Upper lobe of right lung (tissue), 1 donor: Measurements from ENCODE around the gene NCK2. TPM values are rescaled to one million over a fixed set of nuclear protein-coding genes. Genes with fewer than 3 reads are reported as not detected.

Source experiments
- ATAC-seq: fragments of 200-7000 bp; cut with Tn5 transposase; one replicate; pipeline ENCODE4 v1.9.1; 2020; ENCODE audit warnings: mild to moderate bottlenecking, moderate library complexity
- DNase-seq: peaks from one replicate; pipeline ENCODE4 v3.0.0-alpha.2; 2020
- H3K27ac ChIP-seq: fragments of 200-600 bp; one replicate; pipeline ENCODE4 v1.8.0; 2022
- H3K27me3 ChIP-seq: fragments of 200-600 bp; one replicate; pipeline ENCODE4 v1.8.0; 2022; ENCODE audit warnings: mild to moderate bottlenecking
- H3K36me3 ChIP-seq: fragments of 200-600 bp; one replicate; pipeline ENCODE4 v1.8.0; 2022
- H3K4me1 ChIP-seq: fragments of 200-600 bp; one replicate; pipeline ENCODE4 v1.8.0; 2022
- H3K4me3 ChIP-seq: fragments of 200-600 bp; one replicate; pipeline ENCODE4 v1.8.0; 2022; ENCODE audit warnings: mild to moderate bottlenecking
- H3K9me3 ChIP-seq: fragments of 200-600 bp; one replicate; pipeline ENCODE4 v1.8.0; 2022
- intact Hi-C: fragments of 100-400 bp; cut with DNase I; formaldehyde crosslinking; loops from one replicate; pipeline ENCODE4 v1.11.0; 2022
- total RNA-seq: library from RNA; stranded (reverse); fragmentation: NEBNext Ultra II Directional; extraction: Animal tissue kit (Norgen Biotek cat#: 25700); gene quantifications from one replicate; pipeline ENCODE4 v1.2.1, GENCODE V29; 2021
- TF ChIP-seq, protein P1 (sequence below): fragments of 200-600 bp; IDR thresholded peaks from one replicate; pipeline ENCODE4 v1.8.0; 2022; ENCODE audit warnings: antibody characterized with exemption
- donor health status: DM: no; HTN: yes; CAD: no; lungs with severe emphysema.

Gene NCK2
- total RNA-seq, 1 donor from 2014 or later, result 49.7 TPM

- no peaks in the 10 kb centered on the region for H3K27me3 ChIP-seq
- intact Hi-C loops, result no loop called here
- no peaks in the 10 kb centered on the region for H3K36me3 ChIP-seq
- DNase-seq (no peak), ATAC-seq (no peak)
- no peak overlapping the region for H3K4me3 ChIP-seq
- no peaks in the 10 kb centered on the region for H3K9me3 ChIP-seq
- peaks cover 27% of the 10 kb centered on the region for H3K4me1 ChIP-seq
- H3K27ac ChIP-seq, result no peak overlapping the region
- TF ChIP-seq, protein P1, sequence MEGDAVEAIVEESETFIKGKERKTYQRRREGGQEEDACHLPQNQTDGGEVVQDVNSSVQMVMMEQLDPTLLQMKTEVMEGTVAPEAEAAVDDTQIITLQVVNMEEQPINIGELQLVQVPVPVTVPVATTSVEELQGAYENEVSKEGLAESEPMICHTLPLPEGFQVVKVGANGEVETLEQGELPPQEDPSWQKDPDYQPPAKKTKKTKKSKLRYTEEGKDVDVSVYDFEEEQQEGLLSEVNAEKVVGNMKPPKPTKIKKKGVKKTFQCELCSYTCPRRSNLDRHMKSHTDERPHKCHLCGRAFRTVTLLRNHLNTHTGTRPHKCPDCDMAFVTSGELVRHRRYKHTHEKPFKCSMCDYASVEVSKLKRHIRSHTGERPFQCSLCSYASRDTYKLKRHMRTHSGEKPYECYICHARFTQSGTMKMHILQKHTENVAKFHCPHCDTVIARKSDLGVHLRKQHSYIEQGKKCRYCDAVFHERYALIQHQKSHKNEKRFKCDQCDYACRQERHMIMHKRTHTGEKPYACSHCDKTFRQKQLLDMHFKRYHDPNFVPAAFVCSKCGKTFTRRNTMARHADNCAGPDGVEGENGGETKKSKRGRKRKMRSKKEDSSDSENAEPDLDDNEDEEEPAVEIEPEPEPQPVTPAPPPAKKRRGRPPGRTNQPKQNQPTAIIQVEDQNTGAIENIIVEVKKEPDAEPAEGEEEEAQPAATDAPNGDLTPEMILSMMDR, result no peak
These were observed 130.5 kb downstream of the NCK2 start for GRCh38 chr2:105875241-105875640.

DNA sequence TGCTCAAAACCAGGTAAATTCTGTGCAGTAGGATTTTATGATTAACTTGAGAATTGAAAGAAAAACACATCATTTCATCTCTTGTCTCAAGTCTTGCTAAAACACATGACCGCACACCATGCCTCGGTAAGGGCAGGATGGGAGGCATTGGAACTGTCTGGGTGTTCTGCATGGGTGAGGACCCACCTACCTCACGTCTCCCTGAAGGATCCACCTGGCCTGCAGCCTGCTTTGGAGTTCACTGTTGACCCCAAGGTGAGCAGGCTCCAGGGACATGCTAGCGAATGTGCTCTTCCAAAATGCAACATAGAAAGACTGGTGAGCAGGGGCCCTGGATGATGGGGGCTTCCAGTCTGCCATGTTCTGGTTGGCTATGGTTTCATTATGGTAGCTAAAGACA lies 131.5 kb downstream of the NCK2 start:
- no peaks in the 10 kb centered on the region for H3K9me3 ChIP-seq
- intact Hi-C loops, result no loop called here
- no peaks in the 10 kb centered on the region for H3K36me3 ChIP-seq
- TF ChIP-seq, protein P1, result no peak
- no peaks in the 10 kb centered on the region for H3K27me3 ChIP-seq
- ATAC-seq (no peak), DNase-seq (no peak)
- H3K27ac ChIP-seq, result no peak overlapping the region
- peaks cover 27% of the 10 kb centered on the region for H3K4me1 ChIP-seq
- H3K4me3 ChIP-seq, result no peak overlapping the region

DNA sequence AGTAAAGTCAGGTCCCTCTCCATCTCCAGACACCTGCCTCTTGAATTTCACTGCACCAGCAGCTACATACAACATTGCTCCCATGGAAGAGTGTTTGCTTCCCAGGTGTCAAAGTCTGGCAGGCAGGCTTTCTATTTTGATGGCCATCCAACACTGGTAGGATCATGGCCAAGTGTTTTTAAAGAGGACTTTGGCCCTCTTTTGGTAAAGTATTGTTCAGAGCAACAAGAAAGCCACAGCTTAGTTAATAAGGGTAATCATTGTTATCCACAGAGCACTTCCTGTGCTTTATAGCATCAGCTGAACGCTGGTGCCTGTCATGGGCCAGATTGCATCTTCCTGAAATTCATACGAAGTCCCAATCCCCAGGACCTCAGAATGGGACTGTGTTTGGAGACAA lies 133.2 kb downstream of the NCK2 start:
- Histone ChIP-seq H3K4me1 (peaks cover 21% of the 10 kb centered on the region), H3K27ac (no peak overlapping the region)
- DNase-seq, result no peak

GRCh38 chr2:105879106-105879802 lies 134.5 kb downstream of the NCK2 start:
- no peak for ATAC-seq
- no peaks in the 10 kb centered on the region for H3K9me3 ChIP-seq
- H3K36me3 ChIP-seq, result peaks cover 7% of the 10 kb centered on the region
- TF ChIP-seq, protein P1, result no peak
- no peak for DNase-seq
- intact Hi-C loops, result no loop called here
- no peaks in the 10 kb centered on the region for H3K27me3 ChIP-seq
- no peak overlapping the region for H3K4me3 ChIP-seq
- peaks cover 12% of the 10 kb centered on the region for H3K4me1 ChIP-seq
- no peak overlapping the region for H3K27ac ChIP-seq

More for the DNA sequence above, 133.2 kb downstream of the NCK2 start:
- H3K4me3 ChIP-seq, result no peak overlapping the region
- peaks cover 7% of the 10 kb centered on the region for H3K36me3 ChIP-seq
- TF ChIP-seq, protein P1, result no peak
- intact Hi-C loops, result no loop called here
- no peak for ATAC-seq
- H3K27me3 ChIP-seq, result no peaks in the 10 kb centered on the region
- no peaks in the 10 kb centered on the region for H3K9me3 ChIP-seq

GRCh38 chr2:105879803-105880300 lies 135.1 kb downstream of the NCK2 start:
- intact Hi-C loops, result no loop called here
- no peak for ATAC-seq

More at GRCh38 chr2:105879803-105880300, 135.1 kb downstream of the NCK2 start:
- Histone ChIP-seq H3K36me3 (peaks cover 7% of the 10 kb centered on the region), H3K27me3 (no peaks in the 10 kb centered on the region), H3K27ac (no peak overlapping the region), H3K4me1 (peaks cover 10% of the 10 kb centered on the region), H3K9me3 (no peaks in the 10 kb centered on the region), H3K4me3 (no peak overlapping the region)
- DNase-seq, result no peak
- TF ChIP-seq, protein P1, result no peak
